Measurements from ENCODE around the gene TAS2R38.
"Not testable (repeated sequence)": the region's sequence is repeated elsewhere in the genome, so short reads cannot be mapped to it uniquely, and the experiment has no call there.

TAS2R38 gene

GRCh38 chr7:141973673-141974072 lies at the start of gene TAS2R38:
Gene TAS2R38 (minus strand): TSS chr7:141973773. CDS start chr7:141973689, 84 bp downstream.
- no peak for DNase-seq

- DNase-seq: no peak
Measured at GRCh38 chr7:142018154-142018553, 44.6 kb upstream of the TAS2R38 start.

- no peak for DNase-seq
Measured at GRCh38 chr7:142017451-142017850, 43.9 kb upstream of the TAS2R38 start.

- DNase-seq: no peak
Measured at GRCh38 chr7:142012825-142013511, 39.4 kb upstream of the TAS2R38 start.

- no peak for DNase-seq
Measured at GRCh38 chr7:142010952-142011548, 37.5 kb upstream of the TAS2R38 start.

- DNase-seq: no peak
Measured at GRCh38 chr7:142009187-142009586, 35.6 kb upstream of the TAS2R38 start.

- no peak for DNase-seq
Measured at GRCh38 chr7:142006577-142006976, 33.0 kb upstream of the TAS2R38 start.

GRCh38 chr7:142002179-142002578 lies 28.6 kb upstream of the TAS2R38 start:
- DNase-seq: no peak

- no peak for DNase-seq
Measured at GRCh38 chr7:142001163-142001874, 27.7 kb upstream of the TAS2R38 start.

- no peak for DNase-seq
Measured at GRCh38 chr7:142000244-142000643, 26.7 kb upstream of the TAS2R38 start.

GRCh38 chr7:141999058-141999623 lies 25.6 kb upstream of the TAS2R38 start:
- no peak for DNase-seq

- DNase-seq: no peak
Measured at GRCh38 chr7:141993354-141993753, 19.8 kb upstream of the TAS2R38 start.

- DNase-seq: no peak
Measured at GRCh38 chr7:141992688-141993087, 19.1 kb upstream of the TAS2R38 start.

- DNase-seq: no peak
Measured at GRCh38 chr7:141992156-141992555, 18.6 kb upstream of the TAS2R38 start.

- no peak for DNase-seq
Measured at GRCh38 chr7:141991140-141991539, 17.6 kb upstream of the TAS2R38 start.

- no peak for DNase-seq
Measured at GRCh38 chr7:141990011-141990725, 16.6 kb upstream of the TAS2R38 start.

GRCh38 chr7:141987803-141988202 lies 14.2 kb upstream of the TAS2R38 start:
- DNase-seq: not testable (repeated sequence)

- DNase-seq: no peak
Measured at GRCh38 chr7:141986923-141987322, 13.3 kb upstream of the TAS2R38 start.

GRCh38 chr7:141985926-141986325 lies 12.4 kb upstream of the TAS2R38 start:
- not testable (repeated sequence) for DNase-seq

GRCh38 chr7:141979568-141979967 lies 6.0 kb upstream of the TAS2R38 start:
- no peak for DNase-seq

- DNase-seq: no peak
Measured at GRCh38 chr7:141978351-141978750, 4.8 kb upstream of the TAS2R38 start.

GRCh38 chr7:141976524-141977245 lies 3.1 kb upstream of the TAS2R38 start:
- no peak for DNase-seq
